Stomach smooth muscle (tissue), 2 donors: ENCODE results near the gene LRRC42.
"Not testable (repeated sequence)": the region's sequence is repeated elsewhere in the genome, so short reads cannot be mapped to it uniquely, and the experiment has no call there.

Source experiments
- H3K27ac ChIP-seq: one replicate; pipeline ENCODE4 v1.7.0; 2013; ENCODE audit warnings: mild to moderate bottlenecking, low read length, inconsistent platforms
- H3K27me3 ChIP-seq, 2 donors: one replicate each; pipeline ENCODE4 v1.7.0; 2013; ENCODE audit warnings: low read length in 2 of 2; ENCODE audit not compliant: insufficient read depth in 2 of 2, control insufficient read depth in 1 of 2
- H3K36me3 ChIP-seq, 2 donors: one replicate each; pipeline ENCODE4 v1.7.0; 2013; ENCODE audit warnings: low read length in 2 of 2; ENCODE audit not compliant: control insufficient read depth in 2 of 2, insufficient read depth in 2 of 2
- H3K4me1 ChIP-seq: one replicate; pipeline ENCODE4 v1.7.0; 2013; ENCODE audit warnings: low read length; ENCODE audit not compliant: control insufficient read depth, insufficient read depth
- H3K4me3 ChIP-seq, 2 donors: one replicate each; pipeline ENCODE4 v1.7.0; 2013; ENCODE audit warnings: low read length in 2 of 2
- H3K9ac ChIP-seq, 2 donors: one replicate each; pipeline ENCODE4 v1.7.0; 2013; ENCODE audit warnings: low read length in 2 of 2, mild to moderate bottlenecking in 1 of 2
- H3K9me3 ChIP-seq, 2 donors: one replicate each; pipeline ENCODE4 v1.7.0; 2013; ENCODE audit warnings: low read length in 2 of 2; ENCODE audit not compliant: control insufficient read depth in 2 of 2
- donor health status: healthy.
- donor health status: Pancreatic carcinoma.

The LRRC42 gene

DNA sequence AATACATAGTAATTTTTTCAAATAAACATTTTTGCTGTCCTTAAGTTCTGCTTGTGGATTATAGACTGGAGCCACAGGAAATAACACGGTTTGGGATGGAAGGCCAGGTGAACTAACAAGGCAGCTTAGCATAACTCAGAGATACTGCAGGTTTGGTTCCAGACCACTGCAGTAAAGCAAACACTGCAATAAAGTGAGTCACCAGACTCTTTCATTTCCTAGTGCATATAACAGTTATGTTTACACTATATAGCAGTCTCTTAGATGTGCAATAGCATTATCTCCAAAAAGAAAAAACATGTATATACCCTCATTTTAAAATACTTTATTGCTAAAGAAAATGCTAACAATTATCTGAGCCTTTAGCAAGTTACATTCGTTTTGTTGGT is 22.0 kb downstream of the LRRC42 start:
- Histone ChIP-seq H3K36me3 (peaks cover 32 to 38% of the 10 kb centered on the region in 2 donors), H3K27me3 (no peaks in the 10 kb centered on the region), H3K9ac (no peak overlapping the region), H3K4me1 (no peaks in the 10 kb centered on the region), H3K4me3 (no peak overlapping the region), H3K27ac (no peak overlapping the region), H3K9me3 (no peaks in the 10 kb centered on the region)

DNA sequence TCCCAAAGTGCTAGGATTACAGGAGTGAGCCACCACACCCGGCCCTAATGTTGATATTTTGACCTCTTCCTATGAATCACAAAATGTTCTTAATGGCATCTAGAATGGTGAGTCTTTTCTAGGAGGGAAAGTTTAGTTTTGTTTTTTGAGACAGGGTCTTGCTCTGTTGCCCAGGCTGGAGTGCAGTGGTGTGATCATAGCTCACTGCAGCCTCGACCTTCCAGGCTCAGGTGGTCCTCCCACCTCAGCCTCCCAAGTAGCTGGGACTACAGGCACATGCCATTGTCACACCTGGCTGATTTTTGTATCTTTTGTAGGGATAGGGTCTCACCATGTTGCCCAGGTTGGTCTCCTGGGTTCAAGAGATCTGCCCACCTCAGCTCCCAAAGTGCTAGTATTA is 23.2 kb downstream of the LRRC42 start:
- H3K36me3 ChIP-seq = peaks cover 25 to 29% of the 10 kb centered on the region in 2 donors
- not testable (repeated sequence) for H3K27ac ChIP-seq, H3K9me3 ChIP-seq, H3K27me3 ChIP-seq, H3K9ac ChIP-seq, H3K4me3 ChIP-seq, H3K4me1 ChIP-seq

DNA sequence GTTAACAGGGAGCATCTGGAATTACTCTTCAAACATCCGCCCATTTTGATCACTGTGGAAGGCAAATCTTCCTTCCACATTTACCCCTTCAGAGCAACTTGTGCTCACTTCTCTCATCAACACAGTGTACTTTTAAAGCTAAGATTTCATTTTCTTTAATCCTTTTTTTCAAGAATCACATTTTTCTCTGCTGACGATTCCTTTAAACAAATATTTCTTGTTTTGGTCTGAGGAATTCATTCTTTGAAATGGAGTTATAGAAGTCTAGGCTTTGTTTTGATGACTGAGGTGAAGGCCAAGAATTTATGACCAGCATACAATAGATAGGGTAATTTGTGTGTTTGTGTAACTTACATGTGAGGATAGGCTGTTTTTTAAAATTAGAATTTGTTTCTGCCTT is 25.6 kb downstream of the LRRC42 start:
- no peak overlapping the region for H3K4me3 ChIP-seq
- H3K27ac ChIP-seq = no peak overlapping the region
- H3K27me3 ChIP-seq = no peaks in the 10 kb centered on the region
- H3K9ac ChIP-seq = no peak overlapping the region
- no peaks in the 10 kb centered on the region for H3K9me3 ChIP-seq
- H3K36me3 ChIP-seq = peaks cover 14 to 20% of the 10 kb centered on the region in 2 donors
- no peaks in the 10 kb centered on the region for H3K4me1 ChIP-seq

- Histone ChIP-seq H3K4me1 (no peaks in the 10 kb centered on the region), H3K9ac (no peak overlapping the region), H3K27ac (no peak overlapping the region), H3K9me3 (no peaks in the 10 kb centered on the region), H3K27me3 (no peaks in the 10 kb centered on the region), H3K4me3 (no peak overlapping the region), H3K36me3 (peaks cover 3 to 5% of the 10 kb centered on the region in 2 donors)
Measured at GRCh38 chr1:53975861-53976260, 29.7 kb downstream of the LRRC42 start.

- Histone ChIP-seq H3K27me3 (no peaks in the 10 kb centered on the region), H3K9me3 (no peaks in the 10 kb centered on the region), H3K4me1 (peaks cover 3% of the 10 kb centered on the region), H3K27ac (no peak overlapping the region), H3K4me3 (no peak overlapping the region), H3K36me3 (no peaks in the 10 kb centered on the region), H3K9ac (no peak overlapping the region)
Measured at GRCh38 chr1:53979712-53980450, 33.7 kb downstream of the LRRC42 start.

GRCh38 chr1:53981220-53981619 is 35.1 kb downstream of the LRRC42 start:
- no peaks in the 10 kb centered on the region for H3K9me3 ChIP-seq
- no peak overlapping the region for H3K27ac ChIP-seq
- H3K4me3 ChIP-seq = no peak overlapping the region
- no peaks in the 10 kb centered on the region for H3K36me3 ChIP-seq
- no peaks in the 10 kb centered on the region for H3K27me3 ChIP-seq
- H3K9ac ChIP-seq = no peak overlapping the region
- peaks cover 3% of the 10 kb centered on the region for H3K4me1 ChIP-seq

DNA sequence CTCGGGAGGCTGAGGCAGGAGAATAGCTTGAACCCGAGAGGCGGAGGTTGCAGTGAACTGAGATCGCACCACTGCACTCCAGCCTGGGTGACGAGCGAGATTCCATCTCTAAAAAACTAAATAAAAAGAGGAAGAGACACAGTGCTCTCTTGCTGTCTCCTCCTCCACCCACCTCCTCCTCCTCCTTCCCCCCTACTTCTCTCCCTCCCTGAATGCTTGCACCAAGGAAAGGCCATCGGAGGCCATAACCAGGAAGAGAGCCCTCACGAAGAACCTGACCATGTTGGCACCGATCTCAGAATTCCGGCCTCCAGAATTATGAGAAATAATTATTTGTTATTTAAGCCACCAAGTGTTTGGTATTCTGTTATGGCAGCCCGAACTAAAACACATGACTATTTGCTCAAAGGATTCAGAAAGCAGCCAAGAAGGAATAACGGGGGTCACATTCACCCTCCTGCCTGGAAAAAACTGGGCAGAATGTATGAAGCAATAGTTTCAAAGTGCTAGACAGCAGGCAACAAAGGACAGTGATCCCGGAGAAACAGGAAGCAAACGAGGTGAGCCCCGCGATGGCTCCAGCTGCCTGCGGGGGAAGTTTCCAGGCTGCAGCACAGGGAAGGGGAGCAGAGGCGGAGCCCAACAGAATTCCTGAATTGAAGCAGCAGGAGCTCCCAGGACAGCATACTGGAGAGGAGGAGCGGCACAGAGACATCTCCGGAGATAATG is 36.0 kb downstream of the LRRC42 start:
- Histone ChIP-seq H3K4me1 (peaks cover 3% of the 10 kb centered on the region), H3K9me3 (no peaks in the 10 kb centered on the region), H3K27ac (peak overlapping the region; percentile 46), H3K36me3 (no peaks in the 10 kb centered on the region), H3K9ac (peak overlapping the region; percentile 4 to 66), H3K4me3 (peak overlapping the region; percentile 55 to 76), H3K27me3 (no peaks in the 10 kb centered on the region)

GRCh38 chr1:53982763-53983104 is 36.6 kb downstream of the LRRC42 start:
- Histone ChIP-seq H3K27ac (peak overlapping the region; percentile 46), H3K36me3 (no peaks in the 10 kb centered on the region), H3K4me1 (peaks cover 3% of the 10 kb centered on the region), H3K27me3 (no peaks in the 10 kb centered on the region), H3K9me3 (no peaks in the 10 kb centered on the region), H3K4me3 (peak overlapping the region; percentile 55 to 76), H3K9ac (peak overlapping the region; percentile 4 to 66)

- Histone ChIP-seq H3K4me1 (peaks cover 3% of the 10 kb centered on the region), H3K9me3 (no peaks in the 10 kb centered on the region), H3K27me3 (no peaks in the 10 kb centered on the region)
Measured at GRCh38 chr1:53984726-53985125, 38.6 kb downstream of the LRRC42 start.

GRCh38 chr1:53986458-53986857 is 40.3 kb downstream of the LRRC42 start:
- H3K9ac ChIP-seq = no peak overlapping the region
- H3K9me3 ChIP-seq = no peaks in the 10 kb centered on the region

More at GRCh38 chr1:53984726-53985125, 38.6 kb downstream of the LRRC42 start:
- H3K27ac ChIP-seq = no peak overlapping the region
- no peak overlapping the region for H3K9ac ChIP-seq
- H3K4me3 ChIP-seq = no peak overlapping the region
- H3K36me3 ChIP-seq = no peaks in the 10 kb centered on the region

GRCh38 chr1:53987880-53988279 is 41.7 kb downstream of the LRRC42 start:
- Histone ChIP-seq H3K9ac (no peak overlapping the region), H3K27me3 (no peaks in the 10 kb centered on the region), H3K4me3 (no peak overlapping the region), H3K9me3 (no peaks in the 10 kb centered on the region), H3K36me3 (no peaks in the 10 kb centered on the region), H3K4me1 (no peaks in the 10 kb centered on the region), H3K27ac (no peak overlapping the region)

More at GRCh38 chr1:53986458-53986857, 40.3 kb downstream of the LRRC42 start:
- Histone ChIP-seq H3K36me3 (no peaks in the 10 kb centered on the region), H3K4me1 (peaks cover 3% of the 10 kb centered on the region), H3K4me3 (no peak overlapping the region), H3K27ac (no peak overlapping the region), H3K27me3 (no peaks in the 10 kb centered on the region)
